GM12873 (cell line): ENCODE results near the gene MKRN2OS.

Source experiments
- CTCF ChIP-seq: IDR thresholded peaks from 2 replicates; pipeline ENCODE4 v1.5.1; 2012; ENCODE audit warnings: low read depth, mild to moderate bottlenecking, moderate library complexity, low read length, control low read depth; ENCODE audit not compliant: insufficient read depth; ENCODE audit errors: missing control alignments

Gene MKRN2OS

GRCh38 chr3:12545473-12545791 is at the start of gene MKRN2OS:
Gene MKRN2OS, minus strand, starts transcription at chr3:12545499. Its CDS starts 35 bp downstream, at chr3:12545464.
- TF ChIP-seq CTCF: no peak

GRCh38 chr3:12593473-12593872 is 48.2 kb upstream of the MKRN2OS start:
- TF ChIP-seq CTCF: no peak

- TF ChIP-seq CTCF: no peak
Observed at GRCh38 chr3:12591997-12592715, 46.9 kb upstream of the MKRN2OS start.

- no peak for TF ChIP-seq CTCF
Observed at GRCh38 chr3:12591456-12591855, 46.2 kb upstream of the MKRN2OS start.

- no peak for TF ChIP-seq CTCF
Observed at GRCh38 chr3:12590096-12590495, 44.8 kb upstream of the MKRN2OS start.

GRCh38 chr3:12588039-12589009 is 43.0 kb upstream of the MKRN2OS start:
- no peak for TF ChIP-seq CTCF

- no peak for TF ChIP-seq CTCF
Observed at GRCh38 chr3:12586403-12586802, 41.1 kb upstream of the MKRN2OS start.
